GM21723 (cell line): ENCODE data around the gene SDK1.

ENCODE experiments used
- ATAC-seq: cut with Tn5 transposase; IDR thresholded peaks from one replicate; pipeline ENCODE4 v1.9.1; 2021; ENCODE audit warnings: mild to moderate bottlenecking, moderate library complexity; ENCODE audit not compliant: unreplicated experiment

SDK1 gene

DNA sequence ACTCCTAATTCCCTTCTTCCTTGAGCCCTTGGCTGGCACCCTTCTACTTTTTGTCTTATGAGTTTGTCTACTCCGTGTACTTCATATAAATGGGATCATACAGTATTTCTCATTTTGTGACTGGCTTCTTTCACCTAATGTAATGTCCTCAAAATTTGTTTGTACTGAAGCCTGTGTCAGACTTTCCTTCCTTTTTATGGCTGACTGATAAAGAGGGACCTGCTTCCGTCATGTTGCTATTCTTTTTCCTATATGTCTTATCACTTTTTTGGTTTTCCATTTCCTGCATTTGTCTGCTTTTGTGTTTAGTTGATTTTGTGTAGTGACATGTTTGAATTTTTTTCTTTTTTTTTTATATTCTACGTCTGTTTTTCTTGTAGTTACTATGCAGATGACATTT, 470.9 kb downstream of the SDK1 start:
- no peak for ATAC-seq

- no peak for ATAC-seq
These were observed 477.3 kb downstream of the SDK1 start for GRCh38 chr7:3778345-3778744.

DNA sequence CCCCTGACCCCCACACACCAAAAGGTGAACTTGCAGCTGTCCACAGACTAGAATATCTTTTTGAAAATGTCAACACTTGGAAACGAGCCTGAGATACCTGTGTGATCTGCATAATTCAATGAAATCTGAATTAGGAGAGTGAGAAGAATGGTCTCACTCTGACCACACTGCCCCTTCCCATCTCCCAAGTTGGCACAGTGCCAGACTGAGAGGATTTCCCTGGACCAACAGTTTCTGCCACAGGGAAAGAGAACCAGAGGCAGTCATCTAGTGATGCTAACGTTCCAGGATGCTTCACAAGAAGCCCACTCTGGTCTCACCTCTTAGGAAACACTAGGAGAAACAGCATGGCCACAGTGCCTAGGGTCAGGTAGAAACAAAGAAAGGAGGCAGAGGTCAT, 479.0 kb downstream of the SDK1 start:
- ATAC-seq = no peak

- no peak for ATAC-seq
These were observed 479.5 kb downstream of the SDK1 start for GRCh38 chr7:3780525-3780924.

DNA sequence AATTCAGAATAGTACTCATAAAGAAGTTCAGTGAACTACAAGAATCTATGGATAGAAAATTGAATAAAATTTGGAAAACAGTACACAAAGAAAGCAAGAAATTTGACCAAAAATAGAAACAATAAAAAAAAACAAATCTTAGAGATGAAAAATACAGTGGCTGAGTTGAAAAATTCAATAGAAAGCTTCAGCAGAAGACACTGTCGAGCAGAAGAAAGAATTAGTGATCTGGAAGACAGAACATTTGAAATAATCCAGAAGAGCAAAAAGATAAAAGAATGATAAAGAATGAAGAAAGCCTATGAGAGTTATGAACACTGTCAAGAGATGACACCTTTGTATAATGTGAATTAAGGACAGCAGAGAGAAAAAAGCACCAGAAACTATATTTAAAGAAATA, 480.6 kb downstream of the SDK1 start:
- ATAC-seq = no peak

DNA sequence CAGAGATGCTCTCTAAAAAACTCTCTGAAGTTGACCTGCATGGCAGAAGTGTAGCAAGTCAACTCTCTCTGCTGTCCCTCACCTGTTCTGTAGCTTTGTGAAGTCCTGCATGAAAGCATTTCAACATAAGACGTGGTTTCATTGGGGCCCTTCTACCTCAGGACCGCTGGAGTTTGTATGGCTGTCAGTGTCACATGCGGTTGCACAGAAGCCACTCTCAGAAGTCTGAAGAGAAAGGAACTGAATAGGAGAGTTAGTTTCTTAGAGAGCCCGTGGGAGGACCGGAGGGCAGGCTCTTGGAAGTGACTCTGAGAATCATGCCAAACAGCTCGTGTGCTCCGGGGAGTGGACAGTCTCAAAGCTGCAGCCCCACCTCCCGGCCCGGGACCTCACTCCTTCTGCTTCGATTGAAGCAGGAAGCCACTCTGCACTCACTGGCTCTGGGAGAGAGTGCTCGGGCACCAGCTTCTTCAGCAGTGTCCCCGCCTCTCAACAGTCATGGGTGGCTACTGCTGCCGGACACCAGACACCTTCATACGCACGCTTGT, 486.7 kb downstream of the SDK1 start:
- no peak for ATAC-seq

DNA sequence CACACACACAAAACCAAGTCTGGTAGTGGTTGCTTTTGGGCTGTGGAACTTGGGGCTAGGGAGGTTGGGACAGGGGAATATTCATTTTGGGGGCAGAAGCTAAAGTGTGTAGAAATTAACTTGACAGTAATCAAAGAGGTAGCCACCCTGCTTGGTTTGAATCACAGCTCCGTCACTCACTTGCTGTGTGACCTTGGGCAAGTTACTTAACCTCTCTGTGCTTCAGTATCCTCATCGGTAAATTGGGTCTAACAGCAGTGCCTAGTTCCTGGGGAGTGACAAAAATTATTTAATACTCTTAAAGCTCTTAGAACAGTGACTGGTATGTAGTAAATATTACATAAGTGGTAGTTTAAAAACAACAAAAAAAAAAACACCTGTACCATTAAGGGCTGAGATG, 489.8 kb downstream of the SDK1 start:
- ATAC-seq = no peak

DNA sequence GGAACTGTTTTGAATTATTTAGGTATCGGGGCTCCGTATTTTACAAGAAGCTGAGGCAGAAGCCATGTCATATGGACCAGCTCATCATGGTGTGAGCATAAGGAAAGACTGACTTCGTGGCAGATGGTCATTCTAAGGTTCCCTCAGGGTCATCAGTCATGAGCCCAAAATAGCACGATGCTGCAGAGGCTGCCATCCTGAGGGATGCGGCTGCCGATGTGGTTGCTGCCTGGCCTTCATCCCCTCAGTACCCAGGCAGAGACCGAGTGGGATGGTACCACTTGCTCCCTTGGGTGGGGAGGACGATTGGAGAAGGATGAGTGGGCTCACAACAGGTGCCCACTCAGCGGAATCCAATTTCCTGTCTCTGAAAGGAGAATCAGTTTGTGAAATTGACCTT, 490.3 kb downstream of the SDK1 start:
- ATAC-seq = no peak

GRCh38 chr7:3795141-3795540, 494.1 kb downstream of the SDK1 start:
- no peak for ATAC-seq

DNA sequence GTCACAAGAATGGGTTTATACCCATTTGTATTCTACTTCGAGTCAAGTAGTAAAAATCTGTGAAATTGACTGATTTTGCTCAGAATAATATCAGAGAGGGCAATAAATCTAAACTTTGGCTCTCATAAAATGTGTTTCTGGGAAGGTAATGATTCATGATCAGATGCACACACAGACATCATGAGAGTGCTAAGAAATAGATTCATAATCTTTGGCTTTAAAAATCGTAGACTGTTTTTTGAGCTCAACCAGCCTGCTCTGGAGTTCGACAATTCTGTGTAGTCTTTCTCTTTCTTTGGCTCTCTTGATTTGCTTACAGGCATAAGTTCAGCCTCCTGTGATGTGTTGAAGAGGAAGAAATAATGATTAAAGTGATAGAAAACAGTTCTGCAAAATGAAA, 494.7 kb downstream of the SDK1 start:
- no peak for ATAC-seq

- no peak for ATAC-seq
These were observed 504.1 kb downstream of the SDK1 start for GRCh38 chr7:3805151-3805550.

GRCh38 chr7:3806516-3806915, 505.5 kb downstream of the SDK1 start:
- ATAC-seq = no peak

GRCh38 chr7:3807824-3808223, 506.8 kb downstream of the SDK1 start:
- no peak for ATAC-seq

DNA sequence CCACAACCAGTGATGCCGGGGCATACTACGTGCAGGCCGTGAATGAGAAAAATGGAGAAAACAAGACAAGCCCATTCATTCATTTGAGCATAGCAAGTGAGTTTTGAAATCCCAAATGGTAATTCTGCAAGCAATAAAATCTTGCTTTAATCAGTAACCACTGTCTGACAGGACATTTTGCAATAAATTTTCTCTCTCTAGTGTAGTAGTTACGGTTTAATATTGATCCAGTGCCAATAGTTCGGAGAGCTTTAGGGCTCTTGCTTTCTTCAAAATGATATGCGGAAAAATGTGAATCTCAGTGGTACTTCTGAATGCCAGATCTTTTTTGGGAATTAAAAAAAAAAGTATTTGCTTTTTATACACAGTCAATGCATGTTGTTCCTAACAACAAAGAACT, 520.4 kb downstream of the SDK1 start:
- ATAC-seq = no peak

DNA sequence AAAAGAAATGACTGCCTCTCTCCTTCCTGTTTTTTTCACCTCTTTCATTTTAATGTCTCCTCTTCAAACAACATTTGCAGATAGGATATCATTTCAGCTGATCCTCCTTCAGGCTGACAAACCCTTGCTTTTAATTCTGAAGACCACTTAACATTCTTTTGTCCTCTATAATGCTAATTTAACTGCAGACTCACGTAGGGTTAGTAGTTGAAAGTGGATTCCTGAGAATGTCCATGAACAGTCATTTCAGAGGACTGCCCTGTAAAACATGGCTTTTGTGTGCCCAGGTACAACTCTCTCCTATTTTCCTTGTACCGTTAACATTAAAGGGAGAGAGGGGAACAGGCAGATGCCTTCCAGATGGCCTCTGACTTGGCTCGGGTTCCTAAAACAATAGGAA, 524.4 kb downstream of the SDK1 start:
- ATAC-seq = no peak

DNA sequence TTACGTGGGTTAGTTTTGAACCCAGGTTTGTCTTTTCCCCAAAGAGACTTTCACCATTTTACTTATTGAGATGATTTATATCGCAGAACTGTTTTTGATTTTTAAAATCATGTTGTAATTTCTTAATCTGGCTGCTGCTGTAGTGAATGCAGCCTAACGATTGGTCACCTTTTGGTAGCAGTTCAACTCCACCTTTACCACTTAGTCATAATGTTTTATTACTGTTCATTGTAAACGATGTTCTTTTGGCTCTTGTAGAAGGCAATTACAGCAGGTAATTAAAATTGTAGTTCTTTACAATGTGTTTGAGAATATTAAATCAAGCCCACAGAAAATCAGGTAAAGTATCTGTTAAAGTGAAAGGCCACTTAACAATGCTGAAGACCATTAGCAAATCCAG, 531.1 kb downstream of the SDK1 start:
- no peak for ATAC-seq

DNA sequence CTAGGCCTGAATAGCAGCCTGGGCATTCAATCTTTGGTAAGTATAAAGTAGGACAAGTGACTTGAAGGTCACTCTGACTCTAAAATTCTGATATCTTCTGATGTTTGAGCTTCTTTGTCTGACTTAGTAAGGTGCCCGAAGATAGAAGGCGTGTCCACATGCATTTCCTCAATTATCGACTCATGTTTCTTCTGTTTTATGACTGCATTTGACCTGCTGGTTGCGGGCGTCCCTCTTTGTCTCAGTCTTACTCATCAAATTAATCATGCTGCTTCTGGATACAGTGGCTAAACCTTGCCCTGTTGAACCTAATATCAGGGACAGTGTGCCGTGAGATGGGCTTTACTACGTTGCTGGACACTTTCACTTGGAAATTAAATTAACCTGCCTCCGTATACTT, 534.1 kb downstream of the SDK1 start:
- ATAC-seq = no peak

GRCh38 chr7:3836855-3837254, 535.8 kb downstream of the SDK1 start:
- ATAC-seq = no peak

DNA sequence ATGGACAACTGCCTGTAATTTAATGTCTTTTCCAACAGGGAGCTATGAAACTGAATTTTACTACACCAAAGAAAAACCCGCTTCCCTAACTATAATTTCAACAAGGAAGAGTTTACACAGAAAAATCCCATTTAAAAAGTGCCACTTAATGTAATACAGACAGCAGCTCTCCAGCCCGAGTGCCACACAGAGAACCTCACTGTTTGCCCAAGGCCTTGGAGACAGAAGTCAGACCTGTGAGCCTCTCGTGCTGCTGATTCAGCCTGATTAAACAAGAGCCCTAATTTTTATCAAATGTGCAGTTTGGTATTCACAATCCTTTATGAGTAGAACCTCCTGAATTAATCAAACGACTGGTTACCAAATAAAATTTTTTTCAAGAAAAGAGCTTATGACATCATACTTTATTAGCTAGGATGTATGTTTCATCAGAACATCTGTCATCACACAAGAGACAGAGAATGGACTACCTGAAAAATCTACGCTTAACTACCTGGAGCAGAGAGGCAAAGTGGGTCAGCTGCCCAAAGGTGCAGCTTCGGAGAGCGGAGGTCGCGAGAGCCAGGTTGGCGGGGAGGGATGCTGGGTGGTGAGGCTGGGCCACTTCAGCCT, 543.6 kb downstream of the SDK1 start:
- no peak for ATAC-seq

DNA sequence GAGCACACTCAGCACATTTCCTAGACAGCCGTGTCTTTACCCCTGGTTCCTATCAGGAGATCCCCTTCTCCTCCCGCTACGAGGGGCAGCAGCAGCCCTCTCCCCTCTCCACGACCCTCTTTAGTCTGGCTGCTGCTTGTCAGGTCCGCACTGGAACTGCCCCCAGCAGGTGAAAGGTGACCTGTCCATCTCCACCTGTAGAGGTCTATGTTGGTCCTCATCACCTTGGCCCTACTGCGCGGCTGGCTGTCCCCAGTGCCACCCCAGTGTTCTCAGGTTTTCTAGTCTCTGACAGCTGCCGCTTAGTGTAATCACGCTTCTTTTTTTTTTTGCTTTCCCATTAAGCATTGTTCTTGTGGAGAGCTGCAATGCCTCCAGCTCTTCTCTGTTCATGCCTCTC, 545.7 kb downstream of the SDK1 start:
- no peak for ATAC-seq

GRCh38 chr7:3847336-3847735, 546.3 kb downstream of the SDK1 start:
- ATAC-seq = no peak

- ATAC-seq = no peak
These were observed 558.4 kb downstream of the SDK1 start for GRCh38 chr7:3859431-3859830.

DNA sequence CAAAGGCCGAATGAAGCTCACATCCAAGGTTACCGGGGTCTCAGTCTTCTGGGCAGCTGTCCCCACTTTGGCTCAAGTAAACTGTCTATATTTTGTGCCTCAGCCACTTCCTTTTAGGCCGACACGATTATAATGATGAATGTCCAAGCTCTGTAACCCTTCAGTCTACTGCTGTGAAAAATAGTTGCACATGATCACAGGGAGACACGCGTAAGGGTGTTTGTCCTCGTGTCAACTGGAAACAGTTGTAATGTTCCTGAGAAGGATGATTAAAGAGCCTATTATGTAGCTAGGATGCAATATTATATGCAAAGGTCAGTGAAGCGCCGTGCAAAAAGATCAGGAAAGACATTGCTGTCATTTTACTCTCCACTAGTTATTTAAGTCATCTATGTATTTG, 559.9 kb downstream of the SDK1 start:
- ATAC-seq = no peak
